LNCAP (cell line): ENCODE data around the gene TRIM29.

Source experiments
- CTCF ChIP-seq: fragments of 450-650 bp; IDR thresholded peaks from 2 replicates; pipeline ENCODE4 v1.5.1; 2017; ENCODE audit warnings: mild to moderate bottlenecking

Gene TRIM29

GRCh38 chr11:120183701-120184141, 45.8 kb upstream of the TRIM29 start:
- TF ChIP-seq CTCF = no peak

- TF ChIP-seq CTCF = peak; percentile 47
These were observed 45.0 kb upstream of the TRIM29 start for GRCh38 chr11:120182790-120183491.

GRCh38 chr11:120182372-120182771, 44.5 kb upstream of the TRIM29 start:
- no peak for TF ChIP-seq CTCF

- TF ChIP-seq CTCF = no peak
These were observed 43.6 kb upstream of the TRIM29 start for GRCh38 chr11:120181376-120181975.

GRCh38 chr11:120180551-120181232, 42.8 kb upstream of the TRIM29 start:
- no peak for TF ChIP-seq CTCF

GRCh38 chr11:120179057-120179672, 41.3 kb upstream of the TRIM29 start:
- no peak for TF ChIP-seq CTCF

- TF ChIP-seq CTCF = no peak
These were observed 40.7 kb upstream of the TRIM29 start for GRCh38 chr11:120178561-120179056.
